GM21529 (cell line): ENCODE results near the gene DAZ2.
"Not testable (repeated sequence)": the region's sequence is repeated elsewhere in the genome, so short reads cannot be mapped to it uniquely, and the experiment has no call there.

Source experiments
- ATAC-seq: cut with Tn5 transposase; IDR thresholded peaks from one replicate; pipeline ENCODE4 v1.9.1; 2021; ENCODE audit not compliant: unreplicated experiment

Gene DAZ2, protein sequence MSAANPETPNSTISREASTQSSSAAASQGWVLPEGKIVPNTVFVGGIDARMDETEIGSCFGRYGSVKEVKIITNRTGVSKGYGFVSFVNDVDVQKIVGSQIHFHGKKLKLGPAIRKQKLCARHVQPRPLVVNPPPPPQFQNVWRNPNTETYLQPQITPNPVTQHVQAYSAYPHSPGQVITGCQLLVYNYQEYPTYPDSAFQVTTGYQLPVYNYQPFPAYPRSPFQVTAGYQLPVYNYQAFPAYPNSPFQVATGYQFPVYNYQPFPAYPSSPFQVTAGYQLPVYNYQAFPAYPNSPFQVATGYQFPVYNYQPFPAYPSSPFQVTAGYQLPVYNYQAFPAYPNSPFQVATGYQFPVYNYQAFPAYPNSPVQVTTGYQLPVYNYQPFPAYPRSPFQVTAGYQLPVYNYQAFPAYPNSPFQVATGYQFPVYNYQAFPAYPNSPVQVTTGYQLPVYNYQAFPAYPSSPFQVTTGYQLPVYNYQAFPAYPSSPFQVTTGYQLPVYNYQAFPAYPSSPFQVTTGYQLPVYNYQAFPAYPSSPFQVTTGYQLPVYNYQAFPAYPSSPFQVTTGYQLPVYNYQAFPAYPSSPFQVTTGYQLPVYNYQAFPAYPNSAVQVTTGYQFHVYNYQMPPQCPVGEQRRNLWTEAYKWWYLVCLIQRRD

GRCh38 chrY:23219233-23219632, at the start of gene DAZ2:
Gene DAZ2, plus strand, starts transcription at chrY:23219533. Its CDS starts 208 bp downstream, at chrY:23219741.
- not testable (repeated sequence) for ATAC-seq

DNA sequence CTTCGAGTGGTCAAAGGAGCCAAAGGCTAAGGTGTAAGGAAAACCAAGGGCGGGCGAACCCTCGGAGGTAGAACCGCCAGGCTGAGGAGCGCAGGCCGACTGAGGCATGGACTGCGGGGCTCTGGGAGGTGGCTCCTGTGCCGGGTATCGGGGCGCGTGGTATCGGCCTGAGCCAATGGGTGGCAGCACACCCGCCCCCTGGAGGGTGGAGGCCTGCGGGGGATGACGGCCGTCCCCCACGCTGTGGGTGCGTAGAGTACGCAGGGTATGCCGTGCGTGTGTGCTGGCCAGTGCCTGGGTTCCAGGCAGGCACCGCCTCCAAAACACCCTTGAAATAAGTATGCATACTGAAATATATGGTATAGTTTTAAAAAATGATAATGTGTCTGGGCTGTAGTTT, 20.4 kb upstream of the DAZ2 start, which contains the start of gene DAZ1:
TSS of gene DAZ1 (minus strand) at position 101 of the 400 bp plus-strand sequence. CDS start 208 bp downstream, outside the sequence.
- ATAC-seq = not testable (repeated sequence)

- ATAC-seq = not testable (repeated sequence)
These were observed 11.9 kb upstream of the DAZ2 start for GRCh38 chrY:23207455-23207854.

GRCh38 chrY:23209802-23210495, 9.4 kb upstream of the DAZ2 start:
- not testable (repeated sequence) for ATAC-seq

DNA sequence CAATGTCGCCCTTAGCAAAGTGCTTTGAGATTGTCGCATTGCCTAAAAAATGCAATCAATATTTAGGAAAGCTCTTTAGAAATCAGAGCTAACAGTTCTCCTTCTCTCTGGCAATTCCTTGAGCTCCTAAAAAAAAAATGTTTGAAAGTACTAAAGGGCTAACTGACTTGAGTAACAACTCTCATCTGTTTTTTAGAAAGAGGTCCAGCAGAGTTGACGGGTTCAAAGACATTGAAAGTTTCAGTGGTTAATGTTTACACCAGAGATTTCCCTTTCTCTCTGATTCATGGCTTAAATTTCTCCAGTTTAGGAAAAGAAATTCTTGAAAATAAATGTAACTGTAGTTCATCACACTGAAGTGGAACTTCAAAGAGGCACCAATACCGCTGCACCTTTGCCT, 8.7 kb upstream of the DAZ2 start:
- not testable (repeated sequence) for ATAC-seq
